GM12878 (cell line): ENCODE data around the gene TMPRSS6. TPM values are rescaled to one million over a fixed set of nuclear protein-coding genes. Genes with fewer than 3 reads are reported as not detected.

Experiments
- ATAC-seq: fragments of 200-7000 bp; cut with Tn5 transposase; 3 replicates; pipeline ENCODE4 v1.9.1; 2020; ENCODE audit warnings: mild to moderate bottlenecking, moderate library complexity
- BruUV-seq: library from RNA; stranded (reverse); fragments of 400-500 nt; replicated peaks from 2 replicates; lab custom pipeline; 2021; lab: Mats Ljungman, UMichigan
- CTCF ChIA-PET: fragments of 300-600 bp; sonication (Branson Sonifier 250); formaldehyde crosslinking; extraction: SDS; loops from one replicate; lab custom pipeline; 2021; ENCODE audit warnings: inconsistent platforms; lab: Yijun Ruan, JAX
- POLR2A ChIA-PET: fragments of 350-600 bp; formaldehyde crosslinking; extraction: SDS; loops from one replicate; lab custom pipeline; 2021; ENCODE audit warnings: inconsistent platforms; lab: Charles Lee
- RAD21 ChIA-PET: fragments of 300-600 bp; sonication (Branson Sonifier 250); formaldehyde crosslinking; loops from one replicate; lab custom pipeline; 2023; ENCODE audit warnings: antibody characterized with exemption; ENCODE audit not compliant: unreplicated experiment; lab: Charles Lee
- SMC1A ChIA-PET: fragments of 300-600 bp; sonication (Branson Sonifier 250); formaldehyde crosslinking; loops from one replicate; lab custom pipeline; 2023; ENCODE audit not compliant: unreplicated experiment, uncharacterized antibody; lab: Charles Lee
- DNase-seq: peaks from one replicate; pipeline ENCODE4 v3.0.0-alpha.2; 2011; ENCODE audit warnings: low read depth, low spot score
- FAIRE-seq: peaks from 3 replicates; lab custom pipeline; 2011; peaks lifted over from hg19 to GRCh38; lab: Jason Lieb, UNC
- H2AFZ ChIP-seq: 2 replicates; pipeline ENCODE4 v1.6.0; 2011; ENCODE audit warnings: low read depth, low read length, control low read depth; ENCODE audit not compliant: control insufficient read depth
- H3K27ac ChIP-seq: 2 replicates; pipeline ENCODE4 v1.5.1; 2011; ENCODE audit warnings: control low read depth; ENCODE audit not compliant: control insufficient read depth, insufficient read depth
- H3K27me3 ChIP-seq, 2 experiments: replicated peaks in 1 of 2; 2 replicates each; pipeline versions ENCODE4 v1.6.0 to v1.6.1; 2011; ENCODE audit warnings: low read length in 1 of 2; ENCODE audit not compliant: control insufficient read depth in 2 of 2, insufficient read depth in 2 of 2
- H3K36me3 ChIP-seq, 2 experiments: 2 replicates each; pipeline ENCODE4 v1.5.1; 2011; ENCODE audit warnings: low read length in 1 of 2; ENCODE audit not compliant: control insufficient read depth in 2 of 2, insufficient read depth in 2 of 2
- H3K4me1 ChIP-seq: 2 replicates; pipeline ENCODE4 v1.6.1; 2011; ENCODE audit warnings: mild to moderate bottlenecking, low read length, moderate library complexity, mixed read lengths; ENCODE audit not compliant: control insufficient read depth, insufficient read depth
- H3K4me2 ChIP-seq: 2 replicates; pipeline ENCODE4 v1.6.0; 2011; ENCODE audit warnings: control low read depth; ENCODE audit not compliant: control insufficient read depth, insufficient read depth
- H3K4me3 ChIP-seq: fragments of 200-600 bp; sonication (generic); 2 replicates; pipeline ENCODE4 v1.5.1; 2016
- H3K79me2 ChIP-seq: 2 replicates; pipeline ENCODE4 v1.6.0; 2011; ENCODE audit warnings: low read length; ENCODE audit not compliant: control insufficient read depth, insufficient read depth
- H3K9ac ChIP-seq: 2 replicates; pipeline ENCODE4 v1.8.0; 2011; ENCODE audit warnings: low read length, control low read depth, mixed read lengths; ENCODE audit not compliant: control insufficient read depth, insufficient read depth
- H3K9me3 ChIP-seq: replicated peaks from 3 replicates; pipeline ENCODE4 v1.5.1; 2011; ENCODE audit warnings: mild to moderate bottlenecking, low read length; ENCODE audit not compliant: control insufficient read depth, insufficient read depth
- H4K20me1 ChIP-seq: 2 replicates; pipeline ENCODE4 v1.6.0; 2011; ENCODE audit not compliant: control insufficient read depth, insufficient read depth
- ASH2L ChIP-seq: fragments of 300-600, 200-600 bp; sonication (generic); IDR thresholded peaks from 2 replicates; pipeline ENCODE4 v1.6.1; 2017; ENCODE audit warnings: low read depth, mild to moderate bottlenecking, borderline replicate concordance
- ATF7 ChIP-seq: fragments of 450-650 bp; IDR thresholded peaks from 2 replicates; pipeline ENCODE4 v1.6.1; 2016; ENCODE audit warnings: low read depth, mild to moderate bottlenecking
- PBX3 ChIP-seq: IDR thresholded peaks from 2 replicates; pipeline ENCODE4 v1.6.1; 2011; ENCODE audit warnings: mild to moderate bottlenecking, low read depth, low read length, moderate library complexity; ENCODE audit not compliant: insufficient replicate concordance
- ZNF24 ChIP-seq: fragments of 450-650 bp; IDR thresholded peaks from 2 replicates; pipeline ENCODE4 v1.6.1; 2017; ENCODE audit warnings: antibody characterized with exemption, mild to moderate bottlenecking
- WGBS: methylation state at CpG from one replicate; pipeline ENCODE4 v1.1.6; 2016; ENCODE audit warnings: low lambda C conversion rate; ENCODE audit not compliant: insufficient replicate concordance, insufficient coverage; ENCODE audit errors: missing lambda C conversion rate; 5-methylcytosine and 5-hydroxymethylcytosine counted together
- in situ Hi-C: fragments of 300-500 bp; cut with MboI; formaldehyde crosslinking; loops from 9 replicates; pipeline ENCODE4 v1.14.3; 2018; ENCODE audit warnings: mixed read lengths
- intact Hi-C: fragments of 100-400 bp; cut with micrococcal nuclease; formaldehyde crosslinking; loops from one replicate; pipeline ENCODE4 v1.14.2; 2022; ENCODE audit not compliant: unreplicated experiment
- polyA plus RNA-seq, 11 experiments: library from polyadenylated mRNA; depleted of rRNA in 4 of 11; unstranded in 6 of 11; stranded (reverse) in 5 of 11; fragments of >200 nt; fragmentation: Nextera tagmentation in 4 of 11; fragmentation: Illumina TruSeq in 1 of 11; extraction: Ambion mirVana in 4 of 11; extraction: Trizol in 1 of 11; gene quantifications; 1 replicate in 1 of 11; 2 replicates in 10 of 11; pipeline versions ENCODE4 v1.2.1 to v1.2.3, GENCODE V29; 2011 to 2016; ENCODE audit warnings: inconsistent platforms in 2 of 11, missing spikeins in 2 of 11, low read depth in 1 of 11
- total RNA-seq, 4 experiments: library from RNA; depleted of rRNA in 3 of 4; stranded (reverse); fragments of >200 nt in 3 of 4; fragmentation: Illumina TruSeq in 1 of 4; extraction: Trizol in 1 of 4; gene quantifications; 2 replicates each; pipeline versions ENCODE4 v1.2.1 to v1.2.3, GENCODE V29; 2013 to 2021

The TMPRSS6 gene
- total and polyA plus RNA-seq, 10 of the 15 experiments (the other 5 are each of a cell fraction or from before 2014, with no cell fraction given), result 0.06 to 0.69 (median 0.19) TPM; not detected in 6

DNA sequence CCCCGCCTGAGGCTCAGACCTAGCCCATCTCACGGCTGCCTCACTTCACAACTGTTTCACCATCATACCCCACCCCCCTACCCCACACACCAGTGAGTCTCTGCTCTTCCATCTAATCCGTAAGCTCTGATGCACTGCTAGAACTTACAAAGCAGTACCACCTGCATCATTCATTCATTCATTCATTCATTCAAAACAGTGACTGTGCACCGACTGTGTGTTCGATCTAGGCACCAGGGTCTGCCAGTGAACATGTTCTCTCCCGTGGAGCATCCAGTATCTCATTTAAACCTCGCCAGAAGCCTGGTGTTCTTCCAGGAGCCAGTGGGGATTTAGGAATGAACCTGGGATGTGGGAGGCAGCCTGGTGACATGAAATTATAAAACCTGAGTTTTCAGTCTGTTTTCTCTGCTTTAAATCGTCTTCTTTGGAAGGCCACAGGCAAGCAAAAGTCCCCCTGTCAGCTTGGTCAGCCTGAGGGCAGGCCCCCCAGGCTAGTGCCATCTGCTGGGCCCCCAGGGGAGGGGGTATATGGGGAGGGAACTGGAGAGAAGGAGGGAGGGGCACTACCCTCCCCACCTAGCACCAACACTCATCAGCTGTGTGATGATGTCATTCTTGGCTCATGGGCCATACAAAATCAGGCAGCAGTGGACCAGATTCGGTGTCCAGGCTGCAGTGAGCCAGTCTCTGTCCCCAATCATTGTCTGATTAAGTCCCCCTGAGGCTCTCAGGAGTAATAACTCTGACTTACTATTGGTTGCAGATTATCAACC lies 18.4 kb downstream of the TMPRSS6 start:
- CTCF ChIA-PET, result interaction anchor here (0.7 to 1.0 kb wide), 3 partner anchors 9 to 108 kb away, joined by 3 read pairs; no protein-coding TSS in a partner anchor
- Histone ChIP-seq H3K36me3 (no peaks in the 10 kb centered on the region), H3K27ac (no peak overlapping the region), H3K79me2 (no peaks in the 10 kb centered on the region), H2AFZ (no peak overlapping the region), H4K20me1 (no peaks in the 10 kb centered on the region), H3K4me3 (no peak overlapping the region), H3K9me3 (no peaks in the 10 kb centered on the region), H3K27me3 (peaks cover 0 to 2% of the 10 kb centered on the region in 2 experiments; a peak in 2 of 4 replicates), H3K4me1 (peaks cover 10% of the 10 kb centered on the region), H3K4me2 (no peak overlapping the region), H3K9ac (no peak overlapping the region)
- POLR2A ChIA-PET, result interaction anchor here (0.5 to 1.5 kb wide), 3 partner anchors 8 to 177 kb away, joined by 3 read pairs; no protein-coding TSS in a partner anchor
- RAD21 ChIA-PET, result interaction anchor here (1.0 kb wide), 1 partner anchor 9 kb away, joined by 3 read pairs; no protein-coding TSS in a partner anchor
- intact Hi-C loops (no loop called here), in situ Hi-C loops (no loop called here)
- SMC1A ChIA-PET, result interaction anchor here (1.3 kb wide), 1 partner anchor 11 kb away, joined by 3 read pairs; no protein-coding TSS in a partner anchor
- DNase-seq (no peak), FAIRE-seq (no peak), ATAC-seq (no peak)
- no peak for TF ChIP-seq ASH2L
- peak; percentile 90 for TF ChIP-seq ZNF24
- TF ChIP-seq ATF7, result peak; percentile 70
- TF ChIP-seq PBX3, result no peak
- WGBS, result 60% methylated on average over 9 of the region's 9 CpGs
- no TSS peak for BruUV-seq
